ENCODE data around the gene LDLRAD3.

LDLRAD3 gene

DNA sequence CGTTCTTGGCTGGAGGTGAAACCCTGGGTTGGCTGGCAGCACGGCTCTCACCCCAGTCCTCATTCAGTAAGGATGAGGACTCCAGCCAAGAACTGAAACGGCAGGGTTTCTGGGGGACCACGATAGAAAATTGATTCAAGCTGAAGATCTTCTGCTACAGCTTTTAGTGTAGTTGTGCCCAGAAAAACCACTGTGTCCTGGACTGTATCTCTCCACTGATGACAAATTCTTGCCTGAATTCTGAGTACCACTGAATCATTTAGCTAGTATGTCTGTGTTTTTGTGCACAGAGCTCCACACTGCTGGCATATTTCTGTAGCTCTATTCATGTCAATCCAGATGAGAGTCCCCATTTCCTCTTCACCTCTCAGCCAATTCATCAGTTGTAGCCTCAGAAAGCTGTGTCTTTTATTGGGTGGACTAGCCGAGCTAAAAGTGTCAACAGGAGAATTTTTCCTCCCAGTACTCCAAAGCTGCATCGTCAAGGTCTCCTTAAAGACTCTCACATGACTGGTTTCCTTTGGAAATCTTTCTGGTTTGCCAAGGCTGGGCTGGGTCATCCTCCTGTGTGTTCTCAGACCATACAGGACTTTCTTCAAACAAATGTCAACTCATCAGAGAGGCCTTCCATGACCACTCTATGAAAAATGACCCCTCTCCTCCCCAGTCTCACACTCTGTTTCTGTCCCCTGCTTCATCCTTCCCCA lies 144.6 kb downstream of the LDLRAD3 start:
- peaks cover 27% of the 10 kb centered on the region for H3K36me3 ChIP-seq

DNA sequence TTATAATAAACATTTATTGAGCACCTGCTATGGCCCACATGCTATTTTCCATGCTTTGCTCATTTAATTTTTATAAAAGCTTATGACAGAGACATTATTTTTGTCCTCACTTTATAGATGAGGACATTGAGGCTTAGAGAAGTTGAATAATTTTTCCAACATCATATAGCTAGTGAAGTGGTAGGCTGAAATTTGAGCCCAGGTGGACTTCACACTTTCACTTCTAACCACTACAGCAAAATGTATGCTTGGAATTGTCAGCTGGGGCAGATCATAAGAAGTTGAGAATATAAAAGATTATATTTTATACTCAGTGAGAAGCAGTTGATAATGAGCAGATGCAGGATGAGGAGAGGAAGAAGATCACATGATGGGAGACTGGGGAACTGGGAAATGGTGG lies 146.1 kb downstream of the LDLRAD3 start:
- Histone ChIP-seq H3K9me3 (ENCODE audit: severe bottlenecking) (no peaks in the 10 kb centered on the region), H3K27me3 (ENCODE audit: insufficient read depth, low read depth, severe bottlenecking) (no peaks in the 10 kb centered on the region), H3K27ac (no peak overlapping the region), H3K36me3 (peaks cover 28% of the 10 kb centered on the region), H3K4me3 (ENCODE audit: low read depth, low read length) (no peak overlapping the region)
- DNase-seq, result no peak
- TF ChIP-seq, protein P1, sequence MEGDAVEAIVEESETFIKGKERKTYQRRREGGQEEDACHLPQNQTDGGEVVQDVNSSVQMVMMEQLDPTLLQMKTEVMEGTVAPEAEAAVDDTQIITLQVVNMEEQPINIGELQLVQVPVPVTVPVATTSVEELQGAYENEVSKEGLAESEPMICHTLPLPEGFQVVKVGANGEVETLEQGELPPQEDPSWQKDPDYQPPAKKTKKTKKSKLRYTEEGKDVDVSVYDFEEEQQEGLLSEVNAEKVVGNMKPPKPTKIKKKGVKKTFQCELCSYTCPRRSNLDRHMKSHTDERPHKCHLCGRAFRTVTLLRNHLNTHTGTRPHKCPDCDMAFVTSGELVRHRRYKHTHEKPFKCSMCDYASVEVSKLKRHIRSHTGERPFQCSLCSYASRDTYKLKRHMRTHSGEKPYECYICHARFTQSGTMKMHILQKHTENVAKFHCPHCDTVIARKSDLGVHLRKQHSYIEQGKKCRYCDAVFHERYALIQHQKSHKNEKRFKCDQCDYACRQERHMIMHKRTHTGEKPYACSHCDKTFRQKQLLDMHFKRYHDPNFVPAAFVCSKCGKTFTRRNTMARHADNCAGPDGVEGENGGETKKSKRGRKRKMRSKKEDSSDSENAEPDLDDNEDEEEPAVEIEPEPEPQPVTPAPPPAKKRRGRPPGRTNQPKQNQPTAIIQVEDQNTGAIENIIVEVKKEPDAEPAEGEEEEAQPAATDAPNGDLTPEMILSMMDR (IDR thresholded peaks at IDR 0.05; ENCODE audit: low read depth, low read length), result no peak

More for the DNA sequence above, 144.6 kb downstream of the LDLRAD3 start:
- H3K4me3 ChIP-seq (ENCODE audit: low read depth, low read length), result no peak overlapping the region
- no peaks in the 10 kb centered on the region for H3K9me3 ChIP-seq (ENCODE audit: severe bottlenecking)
- no peak overlapping the region for H3K27ac ChIP-seq
- TF ChIP-seq, protein P1 (IDR thresholded peaks at IDR 0.05; ENCODE audit: low read depth, low read length), result no peak
- no peaks in the 10 kb centered on the region for H3K27me3 ChIP-seq (ENCODE audit: insufficient read depth, low read depth, severe bottlenecking)
- DNase-seq, result no peak

DNA sequence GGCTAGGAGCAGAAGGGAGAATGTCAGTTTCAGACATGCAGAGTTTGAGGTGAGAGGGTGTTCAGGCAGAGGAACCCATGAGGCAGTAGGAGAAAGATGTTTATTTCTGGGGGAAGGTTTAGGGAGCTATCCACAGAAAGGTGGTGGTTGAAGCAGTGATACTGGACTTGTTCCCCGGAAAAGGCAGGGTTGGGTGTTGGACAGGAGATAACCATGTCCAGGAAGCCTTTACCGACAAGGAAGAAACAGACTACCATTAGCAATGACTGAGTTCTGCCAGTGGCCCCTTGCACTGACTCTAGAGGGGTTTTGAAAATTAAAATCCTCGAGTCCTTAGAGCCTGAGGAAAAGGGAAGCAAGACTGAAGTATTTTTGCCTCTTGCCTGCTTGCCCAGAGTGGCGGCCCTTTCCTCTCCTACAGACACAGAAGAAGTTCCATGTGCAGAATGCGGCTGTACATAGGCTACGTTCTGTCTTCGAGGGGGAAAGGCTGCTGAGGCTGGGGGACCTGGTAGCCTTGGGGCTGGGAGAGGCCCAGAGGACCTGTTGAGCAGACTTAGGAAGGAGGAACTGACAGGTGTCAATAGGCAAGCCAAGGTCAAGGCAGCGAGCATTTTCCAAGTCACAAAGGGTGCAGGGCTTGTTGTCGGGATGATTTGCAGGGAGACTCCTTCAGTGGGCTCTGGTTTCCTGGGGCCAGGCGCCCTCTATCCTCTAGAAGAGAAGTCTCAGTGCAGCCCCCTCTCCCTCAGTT lies 146.7 kb downstream of the LDLRAD3 start:
- Histone ChIP-seq H3K4me3 (ENCODE audit: low read depth, low read length) (no peak overlapping the region), H3K9me3 (ENCODE audit: severe bottlenecking) (no peaks in the 10 kb centered on the region), H3K27me3 (ENCODE audit: insufficient read depth, low read depth, severe bottlenecking) (no peaks in the 10 kb centered on the region), H3K36me3 (peaks cover 32% of the 10 kb centered on the region), H3K27ac (no peak overlapping the region)
- DNase-seq, result no peak
- TF ChIP-seq, protein P1 (IDR thresholded peaks at IDR 0.05; ENCODE audit: low read depth, low read length), result no peak

DNA sequence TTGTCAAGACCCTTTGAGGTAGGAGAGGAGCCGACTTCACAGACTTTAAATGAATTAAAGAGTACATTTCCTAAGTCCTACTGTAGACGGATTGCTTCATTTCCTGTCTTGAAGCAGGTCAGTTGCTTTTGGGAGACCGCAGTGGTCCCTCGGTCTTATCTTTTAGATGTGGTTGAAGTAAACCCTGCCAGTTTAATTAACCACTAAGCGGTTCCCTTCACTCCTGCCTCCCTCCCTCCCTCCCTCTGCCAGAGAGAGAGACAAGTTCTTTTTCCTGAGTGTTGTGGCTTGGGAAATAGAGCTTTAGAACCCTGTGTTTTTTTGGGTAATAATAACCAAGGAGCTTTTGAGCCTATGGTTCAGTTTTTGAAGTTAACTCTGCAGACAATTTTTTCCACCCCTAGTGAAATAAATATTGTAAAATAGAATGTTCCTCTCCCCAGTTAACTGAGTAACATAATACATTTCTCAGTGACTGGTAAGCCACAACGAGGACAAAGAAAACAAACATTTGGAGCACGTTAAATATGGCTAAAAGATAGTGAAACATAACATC lies 147.5 kb downstream of the LDLRAD3 start:
- H3K36me3 ChIP-seq, result peaks cover 33% of the 10 kb centered on the region
- no peaks in the 10 kb centered on the region for H3K27me3 ChIP-seq (ENCODE audit: insufficient read depth, low read depth, severe bottlenecking)
- no peak overlapping the region for H3K27ac ChIP-seq
- DNase-seq, result no peak
- H3K9me3 ChIP-seq (ENCODE audit: severe bottlenecking), result no peaks in the 10 kb centered on the region
- TF ChIP-seq, protein P1 (IDR thresholded peaks at IDR 0.05; ENCODE audit: low read depth, low read length), result no peak
- H3K4me3 ChIP-seq (ENCODE audit: low read depth, low read length), result no peak overlapping the region

DNA sequence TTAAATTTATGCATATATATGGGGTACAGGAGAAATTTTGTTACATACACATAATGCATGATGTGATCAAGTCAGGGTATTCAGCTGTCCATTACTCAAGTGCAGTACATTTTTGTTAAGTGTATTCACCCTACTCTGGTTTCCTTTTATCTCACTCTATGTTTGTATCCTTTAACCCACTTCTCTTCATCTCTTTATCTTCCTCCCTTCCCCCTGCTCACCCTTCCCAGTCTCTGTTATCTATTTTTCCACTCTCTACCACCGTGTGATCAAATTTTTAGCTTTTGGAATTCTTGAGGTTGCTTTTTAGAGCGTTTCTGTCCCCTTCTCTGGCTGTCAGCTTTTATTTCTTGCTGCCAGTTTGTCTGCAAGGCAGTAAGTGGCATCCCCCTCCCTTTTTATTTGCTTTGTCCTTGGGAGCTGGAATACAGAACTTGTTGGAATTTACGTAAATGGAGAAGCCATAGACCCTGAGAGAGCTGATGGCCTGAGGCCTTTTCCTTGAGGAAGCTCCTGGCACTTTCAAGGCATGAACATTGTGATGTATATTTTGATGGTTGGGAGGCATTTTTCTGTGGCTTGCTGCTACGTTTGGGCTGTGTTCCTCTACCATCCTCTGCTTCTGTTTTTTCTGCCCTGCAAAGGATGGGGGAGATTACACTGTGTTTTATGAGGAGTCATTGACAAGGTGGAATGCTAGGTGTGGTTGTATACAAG lies 148.6 kb downstream of the LDLRAD3 start:
- DNase-seq, result no peak
- H3K27ac ChIP-seq, result no peak overlapping the region
- TF ChIP-seq, protein P1 (IDR thresholded peaks at IDR 0.05; ENCODE audit: low read depth, low read length), result no peak
- peaks cover 30% of the 10 kb centered on the region for H3K36me3 ChIP-seq
- H3K9me3 ChIP-seq (ENCODE audit: severe bottlenecking), result no peaks in the 10 kb centered on the region
- H3K27me3 ChIP-seq (ENCODE audit: insufficient read depth, low read depth, severe bottlenecking), result no peaks in the 10 kb centered on the region
- no peak overlapping the region for H3K4me3 ChIP-seq (ENCODE audit: low read depth, low read length)

All from WERI-Rb-1 (cell line).